Middle frontal gyrus (tissue), 1 donor: ENCODE results near the gene VENTX.

Experiments used
- DNase-seq: peaks from one replicate; pipeline ENCODE4 v3.0.0-alpha.2; 2015; ENCODE audit warnings: low spot score; ENCODE audit errors: extremely low spot score

Gene VENTX

DNA sequence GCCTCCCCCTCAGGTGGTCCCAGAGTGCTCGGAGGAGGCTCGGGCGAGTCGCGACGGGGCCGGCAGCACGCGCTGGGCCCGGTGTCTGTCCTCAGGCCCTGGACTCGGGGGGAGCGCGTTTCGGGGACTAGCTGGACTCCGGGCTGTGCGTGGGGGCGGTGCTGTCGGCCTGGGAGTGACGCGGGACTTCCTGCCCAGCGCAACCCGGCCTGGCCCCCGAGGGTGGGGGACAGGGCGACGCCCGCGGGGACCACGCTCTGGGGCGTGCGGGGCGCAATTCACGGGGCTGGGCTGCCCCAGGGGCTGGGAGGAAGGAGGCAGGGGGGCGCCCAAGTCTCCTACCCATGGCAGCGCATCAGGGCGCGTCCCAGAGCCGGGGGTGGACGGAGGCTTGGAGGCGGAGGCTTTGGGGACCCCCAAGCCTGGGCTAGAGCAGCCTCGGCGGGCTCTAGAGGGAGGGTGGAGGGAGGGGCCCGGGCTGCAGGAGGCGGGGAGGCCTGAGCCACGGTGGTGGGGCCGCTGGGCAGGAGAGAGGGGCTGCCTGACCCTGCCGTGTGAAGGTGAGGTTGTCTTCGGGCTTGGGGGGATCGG, 2.3 kb upstream of the VENTX start:
- DNase-seq = no peak

- no peak for DNase-seq
Observed at GRCh38 chr10:133235932-133236331, 1.7 kb upstream of the VENTX start.

DNA sequence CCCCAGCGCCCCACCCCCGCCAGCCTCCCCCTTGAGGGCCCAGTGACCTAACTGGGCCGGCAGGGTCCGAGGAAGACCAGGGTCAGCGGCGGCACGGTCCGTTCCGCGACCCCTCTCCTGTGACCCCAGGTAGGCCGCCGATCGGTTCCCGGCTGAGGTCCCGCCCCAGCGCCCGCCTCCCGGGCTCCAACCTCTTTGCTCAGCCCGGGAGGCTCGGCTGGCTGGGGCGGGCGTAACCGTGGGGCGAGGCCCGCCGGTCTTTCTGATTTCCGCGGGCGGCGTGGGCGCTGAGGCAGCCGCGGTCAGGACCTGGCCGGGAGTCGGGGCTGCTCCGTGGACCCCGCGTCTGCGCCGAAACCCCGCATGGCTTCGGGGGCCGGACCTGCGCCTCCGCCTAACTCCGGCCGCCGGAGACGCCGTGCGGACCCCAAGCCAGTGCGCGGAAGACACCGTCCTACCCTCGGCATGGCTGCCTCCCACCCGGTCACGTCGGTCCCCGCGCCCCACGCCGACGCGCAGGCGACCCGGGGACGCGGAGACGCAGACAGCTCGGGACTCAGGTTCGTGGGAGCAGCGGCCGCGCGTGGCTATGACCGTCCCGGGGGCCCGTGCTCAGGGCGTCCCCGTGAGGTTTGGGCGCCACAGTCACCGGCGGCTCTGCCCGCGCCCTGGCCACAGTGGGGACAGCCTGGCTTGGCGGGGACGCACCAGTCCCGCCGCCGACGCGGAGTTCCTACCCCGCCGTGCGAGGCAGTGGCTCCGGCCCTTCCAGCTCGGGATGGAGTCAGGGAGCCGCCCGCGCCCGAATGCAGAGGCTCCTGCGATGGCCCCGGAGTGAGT, 1.0 kb upstream of the VENTX start:
- no peak for DNase-seq

DNA sequence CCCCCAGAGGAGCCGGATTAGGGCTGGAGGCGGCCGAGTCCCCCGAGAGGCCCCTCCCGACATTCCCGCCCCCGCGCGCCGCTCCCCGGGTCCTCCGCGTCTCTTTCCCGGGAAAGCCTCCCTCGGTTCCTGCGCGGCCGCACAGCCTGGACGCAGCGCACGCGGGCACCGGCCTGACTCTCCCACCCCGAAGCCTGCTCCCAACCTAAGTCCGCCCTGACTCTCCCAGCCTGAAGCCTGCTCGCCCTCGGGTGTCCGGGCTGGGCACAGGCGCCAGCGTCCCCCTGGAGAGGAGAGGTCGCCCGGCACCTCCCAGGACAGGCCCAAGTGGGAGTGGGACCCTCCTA, 441 bp upstream of the VENTX start:
- no peak for DNase-seq

DNA sequence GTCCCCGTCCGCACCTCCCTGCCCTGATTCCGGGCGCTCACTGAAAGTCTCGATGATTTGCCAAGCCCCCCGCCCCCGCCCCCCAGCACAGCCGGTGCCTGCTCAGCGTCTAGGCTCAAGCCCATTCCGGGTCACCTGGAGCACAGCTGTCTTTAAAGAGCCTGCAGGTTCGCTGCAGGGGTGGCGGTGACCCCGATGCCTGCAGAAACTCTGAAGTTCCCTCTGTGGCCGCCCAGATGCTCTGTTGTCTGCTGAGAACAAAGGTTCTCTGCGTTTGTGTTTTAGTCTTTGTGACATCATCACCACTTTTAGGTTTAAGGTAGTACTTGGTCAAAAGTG, 780 bp downstream of the VENTX start:
- DNase-seq = no peak

DNA sequence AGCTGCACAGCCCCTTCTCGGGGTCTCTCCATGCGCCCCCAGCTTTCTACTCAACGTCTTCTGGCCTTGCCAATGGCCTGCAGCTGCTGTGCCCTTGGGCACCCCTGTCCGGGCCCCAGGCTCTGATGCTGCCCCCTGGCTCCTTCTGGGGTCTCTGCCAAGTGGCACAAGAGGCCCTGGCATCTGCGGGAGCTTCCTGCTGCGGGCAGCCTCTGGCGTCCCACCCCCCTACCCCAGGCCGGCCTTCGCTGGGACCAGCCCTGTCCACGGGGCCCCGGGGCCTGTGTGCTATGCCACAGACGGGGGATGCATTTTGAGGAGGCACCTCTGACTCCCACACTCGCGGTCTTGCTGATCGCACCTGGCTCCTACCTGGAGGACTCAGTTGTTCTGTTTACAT, 2.3 kb downstream of the VENTX start:
- no peak for DNase-seq

DNA sequence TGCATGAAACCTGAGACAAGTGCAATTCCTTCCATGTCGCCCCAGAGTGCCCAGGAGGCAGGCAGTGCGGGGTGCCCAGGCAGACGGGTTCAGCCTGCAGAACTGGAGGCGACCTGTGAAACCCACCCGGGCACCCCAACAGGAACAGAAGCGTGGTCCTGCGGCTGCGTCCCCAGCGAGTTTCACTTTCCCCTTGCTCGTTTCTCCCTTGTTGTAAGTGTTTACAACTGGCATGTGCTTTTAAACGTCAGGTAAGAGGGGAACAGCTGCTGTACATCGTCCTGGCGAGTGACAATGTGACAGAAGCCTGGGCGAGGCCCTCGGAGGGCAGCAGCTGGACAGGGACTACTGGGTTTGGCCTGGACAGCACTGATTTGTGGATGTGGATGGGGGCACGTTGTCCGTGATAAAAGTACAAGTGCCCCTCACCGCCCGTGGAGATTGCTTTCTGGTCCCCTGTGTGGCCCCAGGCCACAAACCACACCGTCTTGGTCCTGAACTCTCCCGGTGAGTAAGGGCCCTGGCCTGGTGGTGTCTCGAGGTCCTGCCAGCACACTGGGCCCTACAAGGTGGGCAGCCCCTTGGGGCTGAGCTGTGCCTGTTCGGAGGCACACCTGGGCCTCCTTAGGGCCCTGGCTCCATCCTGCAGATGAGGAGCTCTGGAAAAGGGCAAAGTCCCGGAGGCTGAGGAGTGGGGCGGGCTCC, 4.0 kb downstream of the VENTX start:
- DNase-seq = no peak

- DNase-seq = no peak
Observed at GRCh38 chr10:133242611-133243356, 5.1 kb downstream of the VENTX start.

GRCh38 chr10:133243593-133243992, 5.9 kb downstream of the VENTX start:
- DNase-seq = no peak

GRCh38 chr10:133245439-133246235, 8.0 kb downstream of the VENTX start:
- no peak for DNase-seq

- no peak for DNase-seq
Observed at GRCh38 chr10:133246236-133246626, 8.6 kb downstream of the VENTX start.

DNA sequence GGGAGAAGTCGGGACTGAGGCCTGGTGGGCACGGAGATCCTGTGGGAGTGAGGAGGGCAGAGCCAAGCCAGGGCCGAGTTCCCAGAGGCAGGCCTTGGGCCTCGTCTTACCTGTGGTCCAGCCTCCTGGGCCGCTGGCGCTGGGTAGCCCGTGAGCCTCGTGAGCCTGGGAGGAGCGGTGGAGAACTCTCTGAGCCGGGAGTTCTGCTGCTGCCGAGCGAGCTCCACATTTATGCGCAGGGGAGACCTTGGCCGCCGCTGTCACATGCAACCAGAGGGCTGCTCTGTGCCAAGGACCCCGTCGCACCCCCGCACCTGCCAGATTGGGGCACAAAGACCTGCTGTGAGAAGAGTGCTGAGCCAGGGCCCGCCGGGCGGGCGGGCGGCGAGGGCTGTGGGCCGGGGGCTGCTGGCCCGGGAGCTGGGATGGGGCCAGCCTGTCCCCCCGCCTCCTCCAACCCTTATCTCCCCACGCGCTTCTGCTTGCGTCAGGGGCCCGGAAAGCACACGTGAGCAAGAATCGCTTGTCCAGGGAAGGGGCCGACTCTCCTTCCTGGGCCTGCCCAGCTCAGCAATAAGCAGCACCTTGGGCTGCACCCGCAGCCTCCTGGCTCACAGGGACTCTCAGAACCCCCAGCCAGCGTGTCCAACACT, 10.2 kb downstream of the VENTX start:
- DNase-seq = no peak

GRCh38 chr10:133248334-133248715, 10.7 kb downstream of the VENTX start:
- no peak for DNase-seq

GRCh38 chr10:133249094-133249780, 11.6 kb downstream of the VENTX start:
- no peak for DNase-seq

DNA sequence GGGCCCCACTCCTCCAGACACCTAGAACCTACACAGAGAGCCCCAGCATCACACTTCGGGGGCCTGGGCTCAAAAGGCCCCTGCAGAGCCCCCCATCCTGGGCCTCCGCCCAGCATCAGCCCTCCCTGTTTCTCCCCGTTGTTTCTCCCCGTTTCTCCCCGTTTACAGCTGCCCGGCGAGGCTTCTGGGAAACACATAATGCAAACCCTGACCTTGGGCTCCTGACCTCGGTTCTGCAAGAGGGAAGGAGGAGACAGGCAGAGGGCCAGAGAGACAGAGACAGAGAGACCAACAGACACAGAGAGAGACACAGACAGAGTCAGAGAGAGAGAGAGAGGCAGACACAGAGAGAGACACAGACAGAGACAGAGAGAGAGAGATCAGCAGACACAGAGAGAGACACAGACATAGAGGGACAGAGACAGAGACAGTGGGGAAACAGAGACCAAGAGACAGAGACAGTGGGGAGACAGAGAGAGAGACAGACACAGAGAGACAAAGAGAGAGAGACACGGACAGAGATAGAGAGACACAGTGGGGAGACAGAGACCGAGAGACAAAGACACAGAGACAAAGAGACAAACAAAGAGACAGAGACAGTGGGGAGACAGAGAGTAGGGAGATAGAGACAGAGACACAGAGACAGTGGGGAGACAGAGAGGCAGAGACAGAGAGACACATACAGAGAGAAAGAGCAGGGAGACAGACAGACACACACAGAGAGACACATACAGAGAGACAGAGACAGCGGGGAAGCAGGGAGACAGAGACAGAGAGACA, 12.5 kb downstream of the VENTX start:
- DNase-seq = no peak

DNA sequence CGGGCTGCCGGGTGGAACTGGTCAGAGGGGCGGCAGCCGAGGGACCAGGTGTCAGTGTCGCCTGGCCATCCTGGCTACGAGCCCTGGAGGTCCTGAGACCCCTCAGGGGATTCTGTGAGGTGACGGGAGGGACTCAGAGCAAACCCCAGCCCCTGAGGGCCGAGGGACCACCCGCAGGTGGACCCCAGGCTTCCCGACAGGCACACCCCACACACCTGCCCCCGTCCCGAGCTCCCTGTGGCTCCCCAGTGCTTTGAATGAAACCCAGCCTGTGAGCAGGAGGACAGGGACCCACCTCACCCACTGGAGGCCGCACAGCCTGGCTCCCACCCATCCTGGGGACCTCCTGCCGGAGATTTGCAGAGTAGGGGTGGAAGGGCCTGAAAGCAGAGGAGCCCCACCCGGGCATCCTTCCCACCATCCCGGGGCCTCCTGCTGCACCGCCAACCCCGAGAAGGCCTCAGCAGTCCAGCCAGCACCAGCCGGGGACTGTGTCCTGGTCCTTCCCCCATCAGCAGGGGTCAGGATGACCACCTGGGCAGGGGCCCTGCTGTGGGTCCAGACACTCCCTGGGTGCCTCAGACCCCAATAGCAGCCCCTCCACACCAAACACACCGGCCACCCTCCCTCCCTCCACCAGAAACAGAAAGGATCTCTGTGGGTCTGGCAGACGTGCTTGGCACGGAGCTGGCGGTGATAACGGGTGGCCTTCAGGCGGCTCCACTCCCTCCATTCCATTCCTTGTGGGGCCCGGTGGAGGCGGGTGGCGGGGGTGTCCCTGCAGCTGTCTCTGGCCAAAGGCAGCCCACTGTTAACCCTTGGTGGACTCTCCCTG, 13.9 kb downstream of the VENTX start:
- no peak for DNase-seq

DNA sequence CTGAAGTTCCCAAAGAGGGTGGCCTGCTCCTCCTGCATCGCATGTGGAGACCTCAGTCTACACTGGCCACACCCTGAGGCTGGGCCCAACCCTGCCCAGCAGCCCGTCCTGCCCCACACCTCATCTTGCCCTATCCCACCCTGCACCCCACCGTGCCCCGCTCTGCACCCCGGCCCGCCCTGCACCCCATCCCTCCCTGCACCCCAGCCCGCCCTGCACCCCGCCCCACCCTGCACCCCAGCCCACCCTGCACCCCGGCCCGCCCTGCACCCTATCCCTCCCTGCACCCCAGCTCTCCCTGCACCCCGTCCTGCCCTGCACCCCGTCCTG, 14.5 kb downstream of the VENTX start:
- DNase-seq = no peak

DNA sequence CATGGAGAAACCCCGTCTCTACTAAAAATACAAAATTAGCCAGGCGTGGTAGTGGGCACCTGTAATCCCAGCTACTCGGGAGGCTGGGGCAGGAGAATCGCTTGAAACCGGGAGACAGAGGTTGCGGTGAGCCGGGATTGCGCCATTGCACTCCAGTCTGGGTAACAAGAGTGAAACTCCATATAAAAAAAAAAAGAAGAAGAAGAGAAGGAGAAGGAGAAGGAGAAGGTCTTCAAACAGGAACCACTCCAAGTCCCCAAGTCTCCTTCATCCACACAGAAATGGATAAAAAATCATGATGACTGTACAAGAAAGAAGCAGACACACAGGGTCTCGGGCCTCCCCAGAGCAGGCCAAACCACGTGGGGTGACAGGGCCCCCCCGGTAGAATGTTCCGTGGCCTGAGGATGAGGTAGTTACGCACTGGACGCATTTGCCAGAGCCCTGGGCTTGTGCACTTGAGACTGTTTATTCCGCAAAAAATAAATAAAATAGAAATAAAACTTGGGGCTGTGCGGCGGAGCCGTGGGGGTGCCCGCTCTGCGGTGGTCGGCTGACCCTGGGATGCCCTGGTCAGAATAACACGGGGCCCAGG, 15.8 kb downstream of the VENTX start:
- no peak for DNase-seq
